ACHN (cell line): Measurements from ENCODE around the gene IQSEC1.

Source experiments
- DNase-seq: peaks from one replicate; pipeline ENCODE4 v3.0.0-alpha.2; 2015
- in situ Hi-C: cut with HindIII; loops from 2 replicates; pipeline ENCODE4 v1.10.0; 2017; ENCODE audit warnings: low sequenced_read_pairs, low pct_ligation_motif_present, low pct_unique_long_range_greater_than_20kb

IQSEC1 gene

GRCh38 chr3:13073326-13074005 lies at the start of gene IQSEC1:
IQSEC1 (minus strand) TSS chr3:13073429; CDS start chr3:13073014, 415 bp downstream.
- no peak for DNase-seq
- in situ Hi-C loops = no loop called here

DNA sequence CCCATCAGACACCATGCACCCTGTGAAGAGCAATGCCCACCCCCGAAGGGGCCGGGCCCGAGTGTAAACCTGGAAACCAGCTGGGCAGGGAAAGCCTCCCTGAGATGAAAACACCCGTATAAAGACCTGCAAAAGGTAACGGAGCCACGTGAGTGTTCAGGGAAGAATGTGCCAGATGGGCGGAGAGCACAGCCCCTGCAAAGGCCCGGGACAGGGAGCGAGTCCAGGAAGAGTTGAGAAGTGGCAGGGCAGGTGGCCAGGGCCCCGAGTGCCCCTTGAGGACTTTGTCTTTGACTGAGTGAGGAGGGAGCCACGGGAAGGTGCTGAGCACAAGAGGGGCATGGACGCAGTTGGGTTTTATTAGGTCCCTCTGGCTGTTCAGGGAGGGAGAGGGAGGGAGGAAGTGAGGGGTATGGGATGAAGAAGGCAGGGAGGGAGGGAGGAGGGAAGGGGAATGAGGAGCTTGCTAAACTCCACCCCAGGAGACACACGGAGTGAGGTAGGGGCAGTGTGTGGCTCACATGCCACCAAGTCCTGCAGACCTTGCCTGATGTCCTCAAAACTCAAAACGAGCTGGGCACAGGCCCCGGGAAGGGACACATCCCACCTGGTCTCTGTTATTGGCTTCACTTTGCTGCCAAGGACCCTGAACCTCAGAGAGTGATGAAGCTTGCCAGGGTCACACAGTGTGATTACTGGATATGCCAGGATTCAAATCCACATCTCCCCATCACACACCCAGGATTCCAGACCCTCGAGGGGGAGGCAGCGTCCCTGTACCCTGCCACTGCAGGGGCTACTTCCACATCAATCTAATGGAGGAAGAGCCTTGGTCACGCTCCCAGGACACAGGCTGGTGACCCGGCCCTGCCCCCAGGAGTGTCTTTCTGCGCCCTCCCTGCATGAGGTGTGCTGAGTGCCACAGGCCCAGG lies 49.1 kb upstream of the IQSEC1 start:
- in situ Hi-C loops = no loop called here
- DNase-seq = no peak

- in situ Hi-C loops = no loop called here
- no peak for DNase-seq
Observed at GRCh38 chr3:13121553-13122001, 48.3 kb upstream of the IQSEC1 start.

GRCh38 chr3:13120928-13121552 lies 47.8 kb upstream of the IQSEC1 start:
- in situ Hi-C loops = no loop called here
- DNase-seq = no peak

DNA sequence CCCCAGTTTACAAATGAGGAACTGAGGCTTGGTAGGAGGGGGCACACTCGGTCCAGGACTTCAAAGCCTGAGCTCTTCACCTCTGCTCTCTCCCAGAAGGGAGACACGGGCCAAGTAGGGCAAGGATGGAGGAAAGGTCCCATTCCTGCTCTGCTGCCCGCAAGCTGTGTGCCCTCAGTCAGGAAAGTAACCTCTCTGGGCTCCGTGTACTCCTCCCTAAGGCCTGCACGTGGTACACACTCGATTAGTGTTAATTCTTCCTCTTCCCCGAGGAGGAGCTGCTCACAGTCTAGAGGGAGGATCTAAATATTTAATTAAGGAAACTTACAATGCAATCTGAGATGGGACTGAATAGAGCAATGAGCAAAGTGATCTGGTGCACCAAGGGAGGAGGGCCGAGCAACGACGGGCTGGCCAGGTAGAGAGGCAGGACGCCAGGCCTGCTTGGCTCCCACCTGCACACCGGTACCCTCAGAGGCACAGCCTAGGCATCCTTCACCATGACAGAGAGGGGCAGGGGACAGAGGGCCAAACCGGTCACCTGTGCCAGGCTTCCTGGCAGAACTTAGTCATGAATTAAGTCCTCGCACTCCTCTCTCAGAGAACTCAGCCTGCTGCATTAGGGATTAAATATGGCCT lies 47.2 kb upstream of the IQSEC1 start:
- in situ Hi-C loops = no loop called here
- no peak for DNase-seq

DNA sequence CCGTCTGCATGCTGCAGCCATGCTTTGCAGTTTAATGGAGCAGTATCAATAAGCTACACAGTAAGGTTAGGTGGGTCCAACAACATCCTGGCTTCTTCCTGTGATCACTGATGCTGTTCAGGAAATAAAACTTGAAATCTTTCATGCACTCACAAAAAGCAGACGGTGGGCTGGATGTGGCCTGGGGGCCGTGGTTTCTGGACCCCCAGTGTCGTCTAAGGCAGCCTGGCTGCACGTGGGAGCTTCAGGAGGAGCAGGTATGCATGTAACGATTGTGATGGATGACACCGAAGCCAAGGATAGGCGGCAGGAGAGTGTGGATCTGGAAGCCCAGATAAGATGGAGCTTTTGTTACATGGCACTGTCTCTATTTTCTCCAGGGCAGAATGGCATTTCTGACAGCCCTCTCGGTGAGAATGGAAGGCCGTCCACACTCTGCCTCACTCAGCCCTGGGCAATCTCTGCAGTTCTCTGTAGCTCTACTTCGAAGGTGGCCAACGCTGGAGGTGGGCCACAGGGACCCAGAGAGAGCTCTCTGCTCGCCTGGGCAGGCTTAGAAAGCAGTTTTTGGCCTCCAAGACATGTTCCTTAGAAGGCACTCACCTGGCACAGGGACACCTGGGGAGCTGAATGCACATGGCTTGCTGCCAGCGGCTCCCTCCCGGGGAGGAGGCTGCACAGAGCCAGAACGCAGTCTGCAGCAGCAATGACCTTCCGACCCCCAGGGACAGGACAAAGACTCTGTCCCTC lies 46.4 kb upstream of the IQSEC1 start:
- DNase-seq = no peak
- in situ Hi-C loops = no loop called here

- in situ Hi-C loops = no loop called here
- DNase-seq = no peak
Observed at GRCh38 chr3:13116426-13116825, 43.2 kb upstream of the IQSEC1 start.

GRCh38 chr3:13115991-13116390 lies 42.8 kb upstream of the IQSEC1 start:
- in situ Hi-C loops = no loop called here
- no peak for DNase-seq

DNA sequence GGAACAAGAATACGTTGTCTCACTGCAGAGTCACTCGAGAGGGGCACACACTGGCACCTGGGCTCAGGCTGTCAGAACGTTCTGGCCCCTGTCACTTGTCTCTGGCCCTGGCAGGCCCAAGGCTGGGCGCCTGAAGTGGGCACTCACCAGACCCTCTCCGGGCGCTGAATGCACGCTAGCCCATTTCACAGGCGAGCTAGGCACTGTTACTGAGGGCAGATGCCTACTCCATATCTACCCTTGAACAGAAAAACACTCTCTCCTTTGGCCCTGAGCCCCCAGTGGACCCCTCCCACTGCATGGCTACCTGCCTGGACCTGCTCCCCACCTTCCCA lies 42.3 kb upstream of the IQSEC1 start:
- in situ Hi-C loops = no loop called here
- no peak for DNase-seq

DNA sequence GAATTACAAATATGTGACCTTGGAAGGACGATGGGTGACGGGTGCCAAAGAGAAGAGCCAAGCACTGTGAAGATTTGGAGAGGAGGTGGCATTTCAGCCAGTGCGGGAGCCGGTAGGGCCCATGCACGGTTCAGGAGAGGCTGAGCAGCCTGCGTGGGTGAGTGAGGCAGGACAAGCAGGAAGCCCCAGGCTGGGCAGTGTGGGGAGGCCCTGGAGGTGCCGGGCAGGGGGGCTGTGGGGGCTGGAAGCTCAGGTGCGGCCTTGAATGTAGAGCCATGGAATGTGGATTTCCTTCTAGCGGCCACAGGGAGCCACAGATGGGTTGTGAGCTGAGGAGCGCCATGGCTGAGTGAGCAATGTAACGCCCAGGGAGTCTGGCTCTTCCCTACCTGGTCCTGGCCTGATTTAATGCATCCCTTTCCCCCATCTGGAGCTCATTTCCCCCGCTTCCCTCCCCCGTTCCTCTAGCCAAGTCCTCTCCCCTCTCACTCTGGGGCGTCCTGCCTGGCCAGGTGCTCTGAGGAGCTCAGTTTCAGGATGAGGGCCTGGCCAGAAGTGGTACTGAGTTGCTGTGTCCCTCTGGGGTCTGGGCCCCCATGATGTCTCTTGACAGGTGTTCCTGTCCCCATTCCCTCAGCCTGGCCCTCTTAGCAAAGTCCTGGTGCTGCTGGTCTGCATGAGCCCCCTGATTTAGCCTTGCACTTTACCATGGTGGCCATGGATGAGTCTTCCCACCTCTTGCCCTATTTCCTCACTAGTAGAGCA lies 41.8 kb upstream of the IQSEC1 start:
- DNase-seq = no peak
- in situ Hi-C loops = no loop called here

DNA sequence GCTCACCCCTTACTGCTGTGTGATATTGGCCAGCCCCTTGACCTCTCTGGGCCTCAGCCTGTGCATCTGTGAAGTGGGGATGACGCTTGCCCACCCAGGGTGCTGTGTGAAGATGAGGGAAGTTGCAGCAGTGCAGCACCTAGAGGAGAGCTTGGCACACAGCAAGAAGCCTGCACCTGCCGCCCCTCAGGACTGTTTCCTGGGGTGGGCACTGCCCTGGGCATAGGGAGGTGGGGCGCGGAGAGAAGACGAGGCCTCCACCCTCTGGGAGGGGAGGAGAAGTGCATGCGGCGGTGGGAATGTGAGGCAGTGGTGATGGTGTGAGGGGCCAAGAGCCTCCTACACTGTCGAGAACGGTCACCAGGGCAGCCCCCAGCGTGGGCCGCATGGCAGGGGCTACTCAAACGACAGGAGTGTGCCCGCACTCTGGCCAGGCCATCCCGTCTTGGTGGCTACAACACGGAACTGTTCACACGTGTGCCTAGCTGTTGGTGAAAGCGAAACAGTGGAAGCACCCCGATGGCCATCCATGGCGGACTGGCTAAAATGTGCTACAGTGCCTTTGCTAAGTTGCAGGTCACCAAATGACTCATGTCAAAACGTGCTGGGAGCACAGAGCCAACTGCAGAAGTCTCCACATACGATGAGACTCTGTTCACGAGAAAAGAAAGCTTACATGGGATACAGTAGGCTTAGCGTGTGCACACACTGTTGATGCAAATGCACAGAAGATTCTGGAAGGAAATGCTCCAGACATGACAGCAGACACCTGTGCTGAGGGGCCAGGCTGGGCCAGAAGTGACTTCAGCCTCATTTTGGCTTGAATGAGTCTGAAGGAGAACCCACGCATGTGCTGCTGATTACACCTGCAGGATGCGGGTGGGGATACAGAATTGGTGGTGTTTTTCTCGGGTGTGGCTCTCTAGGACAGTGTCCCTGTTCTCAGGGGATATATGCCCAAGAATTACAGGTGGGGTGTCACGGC lies 40.4 kb upstream of the IQSEC1 start:
- in situ Hi-C loops = no loop called here
- no peak for DNase-seq

GRCh38 chr3:13112521-13113345 lies 39.5 kb upstream of the IQSEC1 start:
- no peak for DNase-seq
- in situ Hi-C loops = no loop called here

GRCh38 chr3:13111873-13112520 lies 38.8 kb upstream of the IQSEC1 start:
- no peak for DNase-seq
- in situ Hi-C loops = no loop called here

GRCh38 chr3:13111173-13111872 lies 38.1 kb upstream of the IQSEC1 start:
- in situ Hi-C loops = no loop called here
- no peak for DNase-seq

GRCh38 chr3:13110678-13111116 lies 37.5 kb upstream of the IQSEC1 start:
- in situ Hi-C loops = no loop called here
- DNase-seq = no peak
